ENCODE results near the gene KIF1C.

KIF1C gene
- 63.1 to 153 (median 118) reads per million in 4 experiments for total RNA-seq

DNA sequence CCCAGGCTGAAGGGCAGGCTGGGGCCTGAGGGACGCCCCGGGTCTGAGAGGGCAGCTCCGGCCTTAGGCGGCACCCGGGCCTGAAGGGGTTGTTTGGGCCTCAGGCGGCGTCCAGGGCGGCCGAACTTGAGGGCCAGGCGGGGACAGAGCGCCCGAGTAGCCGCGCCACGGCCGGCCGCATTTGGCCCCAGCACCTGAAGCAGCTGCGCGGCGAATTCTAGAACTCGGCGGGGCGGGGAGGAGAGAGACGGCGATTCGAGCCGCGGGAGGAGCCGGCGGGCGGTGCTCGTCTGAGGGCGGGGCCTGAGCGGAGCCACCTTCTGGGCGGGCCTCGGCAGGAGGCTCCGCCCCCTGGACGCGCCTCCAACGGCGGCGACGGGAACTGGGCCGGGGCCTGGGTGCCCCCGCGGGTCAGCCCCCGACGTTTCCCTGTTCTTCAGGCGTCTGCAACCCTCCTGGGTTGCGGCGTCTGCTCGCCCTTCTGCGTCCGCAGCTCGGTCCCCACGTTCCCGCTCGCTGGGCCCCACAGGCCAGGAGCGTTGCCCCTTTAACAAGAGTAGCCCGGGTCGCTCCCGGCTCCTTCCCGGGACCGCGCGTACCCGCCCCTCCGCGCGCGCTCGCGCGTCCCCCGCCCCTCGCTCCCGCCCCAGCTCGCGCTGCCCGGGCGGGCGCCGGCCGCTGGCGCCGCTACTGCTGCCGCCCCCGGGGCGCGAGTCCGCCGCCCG is at the start of gene KIF1C, which contains the start of gene INCA1:
KIF1C (plus strand) TSS at position 649 of the 725 bp plus-strand sequence. CDS start 2,297 bp downstream, outside the sequence.
INCA1 (minus strand) TSS at position 221 of the 725 bp plus-strand sequence. CDS start 3,085 bp downstream, outside the sequence.
- DNase-seq = peak; percentile 80

DNA sequence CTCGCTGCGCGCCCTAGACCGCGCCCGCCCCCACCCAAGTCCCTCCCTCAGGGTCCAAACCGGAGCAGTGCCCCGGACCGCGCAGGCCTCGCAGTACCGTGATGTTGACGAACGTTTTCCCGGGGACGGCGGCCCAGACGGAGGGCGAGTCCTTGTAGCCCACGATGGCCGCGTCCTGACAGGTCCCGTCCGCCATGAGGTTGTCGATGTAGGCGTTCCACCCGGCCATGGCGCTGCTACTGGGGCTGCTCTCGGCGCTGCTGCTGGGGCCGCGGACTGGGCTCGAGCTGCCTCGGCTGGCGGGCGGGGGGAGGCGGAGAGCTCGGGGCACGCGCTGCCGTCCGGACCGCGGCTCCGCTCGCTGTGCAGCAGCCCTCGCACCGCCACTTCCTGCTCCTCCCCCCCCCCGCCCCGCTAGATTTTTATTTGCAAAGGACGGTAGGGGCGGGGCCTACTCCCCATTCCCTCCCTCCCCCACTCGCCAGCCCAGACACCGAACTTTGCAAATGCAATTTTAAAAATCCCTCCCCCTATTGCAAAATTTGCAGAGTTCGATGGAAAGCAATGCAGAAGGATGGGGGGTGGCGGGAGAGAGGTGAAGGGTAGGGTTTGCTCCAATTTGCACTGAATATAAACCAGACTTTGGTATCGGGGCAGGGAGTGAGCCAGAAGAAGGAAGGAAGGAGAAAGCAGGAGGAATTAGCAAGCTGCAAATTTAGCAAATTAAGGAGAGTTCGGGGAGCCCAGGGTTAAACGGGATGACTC is 49.4 kb upstream of the KIF1C start, which contains the start of gene PFN1:
PFN1 (minus strand) TSS at position 365 of the 765 bp plus-strand sequence; CDS start at position 229, 136 bp downstream.
- DNase-seq = peak; percentile 78

DNA sequence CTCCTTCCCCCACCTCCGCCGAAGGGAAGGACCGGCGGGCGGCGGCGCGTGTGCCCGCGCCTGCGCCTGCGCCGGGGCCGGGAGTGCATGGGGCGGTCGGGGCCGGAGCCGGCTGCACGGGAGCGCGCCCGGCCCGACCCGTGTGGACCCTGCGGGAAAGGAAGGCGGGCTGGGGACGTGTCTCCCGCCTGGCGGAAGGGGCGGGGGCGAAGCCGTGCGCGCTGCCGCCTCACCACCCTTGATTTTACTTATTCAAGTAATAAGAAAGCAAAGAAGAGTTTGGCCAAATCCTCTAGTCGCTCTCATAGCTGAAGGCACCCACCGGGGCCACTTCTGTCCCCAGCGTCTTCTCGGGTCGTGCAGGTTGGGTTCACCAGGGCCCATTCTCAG is 48.8 kb upstream of the KIF1C start:
- DNase-seq = peak; percentile 58

DNA sequence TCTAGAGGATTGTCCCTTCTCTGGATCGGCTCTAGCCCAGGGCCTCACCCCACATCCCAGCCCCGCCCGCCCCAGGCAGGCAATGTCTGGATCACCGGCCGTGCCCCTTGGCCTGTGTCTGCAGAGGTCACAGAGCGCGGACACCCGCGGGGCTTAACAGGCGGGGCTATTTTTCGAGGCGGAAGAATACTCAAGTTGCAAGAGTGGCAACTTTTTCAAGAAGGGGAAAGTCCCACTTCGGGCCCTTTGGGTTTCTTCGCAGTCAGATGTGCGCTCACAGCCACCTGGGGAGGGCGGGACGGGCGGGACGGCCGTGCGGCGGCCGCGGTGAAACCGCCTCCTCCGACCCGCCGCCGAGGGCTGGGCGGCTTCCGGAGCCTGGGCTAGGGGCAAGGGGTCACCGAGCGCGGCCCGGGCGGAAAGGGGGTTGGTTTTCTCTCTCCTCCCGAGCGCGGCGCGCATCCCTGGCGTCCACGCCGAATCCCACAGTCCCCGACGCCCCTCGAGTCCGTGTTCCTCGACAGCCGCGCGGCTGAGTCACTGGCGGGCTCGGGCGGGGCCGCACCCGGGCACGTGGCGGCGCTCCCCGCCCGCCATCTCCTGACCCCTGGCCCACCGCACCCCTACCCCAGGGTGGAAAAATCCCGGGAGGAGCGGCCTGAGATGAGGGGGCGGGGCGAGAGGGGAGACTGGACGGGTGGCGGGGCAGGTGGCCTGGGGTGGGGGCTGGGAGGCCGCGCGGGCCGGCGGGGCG is 48.3 kb upstream of the KIF1C start:
- DNase-seq = peak; percentile 60

DNA sequence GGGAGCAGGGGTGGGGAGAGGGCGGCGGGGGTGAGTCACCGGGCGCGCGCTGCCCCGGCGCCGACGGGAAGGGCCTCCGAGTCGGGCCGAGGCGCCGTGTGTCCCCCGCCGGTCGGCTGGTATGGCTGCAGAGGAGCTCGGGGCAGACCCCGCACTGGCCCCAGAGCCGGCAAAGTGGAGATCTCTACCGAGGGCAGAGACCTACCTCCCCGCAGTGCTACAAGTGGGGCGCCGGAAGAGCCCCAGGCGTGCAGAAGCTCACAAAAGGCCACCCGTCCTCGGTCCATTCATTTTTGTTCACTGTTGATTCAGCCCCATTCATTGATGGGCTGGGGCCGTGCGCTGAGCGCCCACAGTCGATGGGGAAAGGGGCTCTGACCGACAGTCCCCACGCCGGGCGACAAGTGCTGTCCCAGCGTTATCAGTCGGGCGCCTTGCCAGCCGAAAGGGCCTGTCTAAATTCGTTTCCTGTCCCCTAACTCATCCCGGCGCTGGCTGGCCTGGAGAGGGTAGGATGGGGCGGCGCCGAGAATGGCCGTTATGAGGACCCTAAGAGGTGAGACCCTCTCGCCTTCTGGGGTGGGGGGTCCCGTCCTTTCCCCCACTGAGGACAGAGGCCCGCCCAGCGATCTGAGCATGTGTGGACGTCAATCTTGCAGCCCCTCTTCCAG is 47.5 kb upstream of the KIF1C start:
- DNase-seq = peak; percentile 12

DNA sequence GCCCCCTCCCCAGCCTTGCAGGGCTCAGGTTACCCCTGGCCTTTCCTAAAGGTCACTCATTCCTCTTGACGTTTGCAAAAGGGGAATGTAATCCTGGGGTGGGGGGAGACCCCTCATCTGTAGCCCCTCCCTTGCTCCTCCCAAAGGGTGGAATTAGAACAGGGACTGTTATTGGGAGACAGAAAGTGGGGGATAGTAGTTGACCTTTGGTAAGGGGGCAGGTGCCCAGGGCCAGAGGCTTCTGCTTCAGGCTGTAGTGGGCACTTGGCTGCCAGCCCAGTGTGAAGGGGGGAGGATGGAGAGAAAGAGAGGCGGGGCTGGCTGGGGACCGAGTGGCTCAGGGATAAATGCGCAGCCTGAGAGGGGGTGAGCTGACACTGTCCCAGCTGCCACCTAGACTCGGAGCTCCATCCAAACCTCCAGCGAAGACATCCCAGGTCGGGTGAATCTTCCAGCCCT is 47.0 kb upstream of the KIF1C start, which contains the start of gene ENO3:
ENO3 (plus strand) TSS at position 374 of the 459 bp plus-strand sequence. CDS start 711 bp downstream, outside the sequence.
- no peak for DNase-seq

DNA sequence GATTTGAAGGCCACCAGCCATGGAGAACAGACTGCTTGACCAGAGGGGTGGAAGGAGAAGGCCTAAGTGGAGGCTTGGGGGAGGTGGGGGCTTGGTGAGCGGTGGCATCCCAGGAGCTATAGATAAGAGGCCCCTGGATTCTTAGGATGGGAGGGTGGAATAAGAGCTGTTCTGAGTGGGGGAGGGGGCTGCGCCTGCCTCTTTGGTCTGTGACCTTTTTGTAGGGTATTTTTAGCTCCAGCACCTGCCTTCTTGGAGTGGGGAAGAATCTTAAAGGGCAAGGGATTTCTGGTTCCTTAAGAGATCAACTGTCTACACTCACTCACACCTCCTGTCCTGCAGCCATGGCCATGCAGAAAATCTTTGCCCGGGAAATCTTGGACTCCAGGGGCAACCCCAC is 46.3 kb upstream of the KIF1C start:
- no peak for DNase-seq

DNA sequence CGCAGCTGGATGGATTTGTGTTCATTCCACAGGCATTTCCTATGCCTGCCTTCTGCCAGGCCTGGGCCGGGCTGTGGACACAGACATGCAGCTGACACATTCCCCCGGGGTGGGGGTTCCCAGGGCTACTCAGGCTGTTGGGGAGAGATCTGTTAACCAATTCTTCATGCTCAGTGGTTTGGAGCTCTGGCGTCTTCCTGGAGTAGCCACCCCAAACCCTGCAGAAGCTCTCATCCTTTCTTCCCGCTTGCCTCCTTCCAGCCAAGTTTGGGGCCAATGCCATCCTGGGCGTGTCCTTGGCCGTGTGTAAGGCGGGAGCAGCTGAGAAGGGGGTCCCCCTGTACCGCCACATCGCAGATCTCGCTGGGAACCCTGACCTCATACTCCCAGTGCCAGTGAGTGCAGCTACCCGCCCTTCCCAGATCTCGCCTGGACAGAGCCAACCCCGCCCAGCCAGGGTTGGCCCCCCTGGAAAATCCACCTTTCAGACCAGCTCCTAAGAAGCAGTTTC is 44.2 kb upstream of the KIF1C start:
- no peak for DNase-seq

DNA sequence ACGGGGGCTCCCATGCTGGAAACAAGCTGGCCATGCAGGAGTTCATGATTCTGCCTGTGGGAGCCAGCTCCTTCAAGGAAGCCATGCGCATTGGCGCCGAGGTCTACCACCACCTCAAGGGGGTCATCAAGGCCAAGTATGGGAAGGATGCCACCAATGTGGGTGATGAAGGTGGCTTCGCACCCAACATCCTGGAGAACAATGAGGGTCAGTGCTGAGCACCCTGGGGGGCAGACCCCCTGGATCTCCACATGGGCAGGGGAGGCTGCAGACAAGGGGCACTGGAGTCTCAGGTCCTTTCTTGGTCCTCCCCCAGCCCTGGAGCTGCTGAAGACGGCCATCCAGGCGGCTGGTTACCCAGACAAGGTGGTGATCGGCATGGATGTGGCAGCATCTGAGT is 42.7 kb upstream of the KIF1C start:
- no peak for DNase-seq

DNA sequence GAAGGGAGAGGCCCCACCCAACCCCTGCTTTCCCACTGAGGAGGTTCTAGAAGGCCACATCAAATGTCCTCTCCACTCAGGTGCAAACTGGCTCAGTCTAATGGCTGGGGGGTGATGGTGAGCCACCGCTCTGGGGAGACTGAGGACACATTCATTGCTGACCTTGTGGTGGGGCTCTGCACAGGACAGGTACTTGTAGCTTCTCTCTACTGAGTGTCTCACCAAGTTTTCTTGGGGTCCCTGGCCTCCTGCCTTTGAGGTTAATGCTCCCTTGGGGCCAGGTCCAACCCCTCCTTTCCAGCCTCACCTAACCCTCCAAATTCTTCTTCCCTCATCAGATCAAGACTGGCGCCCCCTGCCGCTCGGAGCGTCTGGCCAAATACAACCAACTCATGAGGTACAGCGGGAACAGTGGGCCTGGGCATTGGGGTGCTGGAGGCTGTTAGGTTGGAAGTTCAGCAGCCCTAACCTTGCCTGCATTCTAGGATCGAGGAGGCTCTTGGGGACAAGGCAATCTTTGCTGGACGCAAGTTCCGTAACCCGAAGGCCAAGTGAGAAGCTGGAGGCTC is 41.2 kb upstream of the KIF1C start:
- peak; percentile 21 for DNase-seq

DNA sequence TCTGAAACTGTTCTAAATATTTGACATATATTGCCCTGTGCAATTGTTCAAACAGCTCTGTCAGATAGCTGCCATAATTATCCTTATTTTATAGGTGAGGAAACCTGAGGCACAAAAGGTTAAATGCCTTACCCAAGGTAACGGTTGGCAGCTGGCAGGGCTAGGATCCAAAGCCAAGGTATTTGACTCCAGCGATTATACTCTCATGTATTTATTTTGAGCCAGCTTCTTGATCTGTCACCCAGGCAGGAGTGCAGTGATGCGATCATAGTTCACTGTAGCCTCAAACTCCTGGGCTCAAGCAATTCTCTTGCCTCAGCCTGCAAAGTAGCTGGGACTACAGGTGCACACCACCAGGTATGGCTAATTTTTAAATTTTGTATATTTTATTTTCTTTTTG is 39.6 kb upstream of the KIF1C start:
- no peak for DNase-seq

DNA sequence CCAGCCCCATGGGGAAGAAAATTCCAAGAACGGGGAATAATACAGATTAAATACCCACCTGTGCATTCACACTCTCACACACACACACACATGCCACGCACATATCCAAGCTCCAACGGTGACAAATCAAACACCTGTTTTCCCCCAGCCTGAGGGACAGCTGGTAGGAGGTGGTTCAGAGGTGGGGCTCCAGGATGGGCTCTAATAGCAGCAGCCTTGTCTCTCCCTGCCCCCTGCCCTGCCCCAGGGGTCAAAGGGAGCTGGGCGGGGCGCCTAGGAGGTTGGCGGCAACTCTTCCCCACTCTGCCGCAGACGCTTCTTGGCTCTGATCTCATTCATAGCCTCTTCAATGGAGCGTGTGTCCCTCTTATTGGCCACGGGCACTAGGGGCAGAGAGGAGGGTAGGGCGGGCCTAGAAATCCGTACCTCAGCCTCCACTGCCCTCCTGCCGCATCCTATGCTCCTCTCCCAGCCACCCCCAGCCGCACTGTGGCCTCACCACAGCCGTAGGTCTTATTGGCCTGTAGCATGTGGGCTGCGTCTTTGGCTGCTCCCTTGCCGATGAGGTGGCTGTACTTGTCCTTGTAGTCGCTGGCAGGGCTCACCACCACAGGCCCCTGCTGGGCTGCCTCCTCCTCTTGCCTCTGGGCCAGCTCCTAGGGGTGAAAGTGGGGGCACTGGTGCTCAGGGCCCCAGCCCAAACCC is 38.3 kb upstream of the KIF1C start:
- no peak for DNase-seq

DNA sequence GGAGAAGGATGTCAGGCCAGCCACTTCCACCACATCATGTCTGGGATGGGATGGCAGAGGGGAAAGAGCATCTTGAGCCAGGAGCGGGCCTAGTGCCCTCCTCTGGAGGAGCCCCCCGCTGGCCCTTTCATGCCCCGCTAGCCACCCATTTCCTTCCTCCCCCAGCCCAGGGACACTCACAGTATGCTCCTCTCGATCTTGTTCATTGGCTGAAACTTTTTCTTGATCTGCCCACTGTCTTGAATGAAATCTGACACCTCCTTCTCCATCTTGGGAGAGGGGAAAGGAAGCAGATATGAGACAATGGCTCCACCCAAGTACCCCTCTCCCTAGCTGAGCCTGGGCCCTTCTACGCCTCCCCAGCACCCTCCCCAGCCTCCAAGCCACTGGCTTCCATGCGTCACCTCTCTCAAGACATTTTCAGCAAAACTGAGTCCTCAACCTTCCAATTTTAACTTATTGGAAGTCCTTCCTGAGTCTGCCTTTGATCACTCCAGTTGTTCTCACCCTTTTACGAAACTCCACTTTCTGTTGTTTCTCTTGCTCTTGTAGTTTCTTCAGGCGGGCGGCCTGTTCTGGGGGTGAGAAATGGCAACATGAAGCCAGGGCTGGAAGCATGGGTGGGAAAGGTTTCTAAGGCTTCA is 37.3 kb upstream of the KIF1C start:
- DNase-seq = no peak

DNA sequence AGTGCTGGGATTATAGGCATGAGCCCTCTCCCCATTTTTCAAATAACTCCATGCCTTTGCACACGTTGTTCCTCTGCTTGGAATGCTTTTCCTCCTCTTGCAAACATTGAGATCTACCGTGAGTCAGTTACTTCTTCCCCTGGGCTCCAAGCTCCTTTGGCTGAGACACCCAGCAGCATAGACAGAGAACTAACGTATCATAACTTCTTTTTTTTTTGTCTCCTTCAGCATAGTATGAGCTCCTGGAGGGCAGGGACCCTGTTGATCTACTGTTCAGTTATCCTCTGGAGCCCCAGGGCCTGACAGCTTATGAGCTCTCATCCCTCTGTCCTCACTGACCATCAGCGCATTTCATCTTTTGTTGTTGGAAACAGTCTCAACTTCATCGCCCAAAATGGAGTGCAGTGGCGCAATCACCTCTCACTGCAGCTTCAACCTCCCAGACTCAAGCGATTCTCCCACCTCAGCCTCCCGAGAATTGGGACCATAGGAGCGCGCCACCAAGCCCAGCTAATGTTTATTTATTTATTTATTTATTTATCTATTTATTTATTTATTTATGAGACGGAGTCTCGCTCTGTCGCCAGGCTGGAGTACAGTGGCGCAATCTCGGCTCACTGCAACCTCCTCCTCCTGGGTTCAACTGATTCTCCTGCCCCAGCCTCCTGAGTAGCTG is 32.3 kb upstream of the KIF1C start:
- DNase-seq = no peak

DNA sequence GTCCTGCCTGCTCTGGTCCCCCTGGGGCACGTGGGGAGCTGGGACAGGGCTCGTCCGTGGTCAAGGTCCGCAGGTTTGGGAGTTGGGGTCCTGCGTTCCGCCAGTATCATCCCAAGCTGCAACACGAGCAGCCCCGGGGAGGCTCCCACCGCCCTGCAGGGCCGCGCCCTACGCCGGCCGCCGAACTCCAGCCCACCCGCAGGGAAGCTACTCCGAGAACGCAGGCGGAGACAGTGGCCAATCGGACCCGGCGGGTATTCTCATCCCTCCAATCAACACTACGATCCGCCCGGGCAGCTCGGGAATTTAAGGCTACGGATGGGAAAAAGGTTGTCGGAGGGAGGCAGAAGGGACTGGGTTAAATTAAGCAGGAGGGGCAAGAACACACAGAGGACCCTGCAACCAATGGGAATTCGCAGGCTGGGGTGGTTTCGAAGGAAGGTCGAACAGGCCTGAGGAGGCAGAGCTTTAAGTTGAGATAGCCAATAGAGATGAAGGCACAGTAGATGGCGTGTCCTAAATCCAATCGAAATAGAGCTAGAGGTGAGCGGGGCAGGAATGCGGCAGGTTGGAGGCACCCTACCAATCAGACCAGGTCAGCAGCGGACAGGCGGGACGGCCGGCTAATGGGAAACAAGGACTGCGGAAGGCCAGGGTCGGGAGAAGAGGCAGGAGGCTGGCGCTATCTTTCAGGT is 30.8 kb upstream of the KIF1C start:
- DNase-seq = peak; percentile 88

DNA sequence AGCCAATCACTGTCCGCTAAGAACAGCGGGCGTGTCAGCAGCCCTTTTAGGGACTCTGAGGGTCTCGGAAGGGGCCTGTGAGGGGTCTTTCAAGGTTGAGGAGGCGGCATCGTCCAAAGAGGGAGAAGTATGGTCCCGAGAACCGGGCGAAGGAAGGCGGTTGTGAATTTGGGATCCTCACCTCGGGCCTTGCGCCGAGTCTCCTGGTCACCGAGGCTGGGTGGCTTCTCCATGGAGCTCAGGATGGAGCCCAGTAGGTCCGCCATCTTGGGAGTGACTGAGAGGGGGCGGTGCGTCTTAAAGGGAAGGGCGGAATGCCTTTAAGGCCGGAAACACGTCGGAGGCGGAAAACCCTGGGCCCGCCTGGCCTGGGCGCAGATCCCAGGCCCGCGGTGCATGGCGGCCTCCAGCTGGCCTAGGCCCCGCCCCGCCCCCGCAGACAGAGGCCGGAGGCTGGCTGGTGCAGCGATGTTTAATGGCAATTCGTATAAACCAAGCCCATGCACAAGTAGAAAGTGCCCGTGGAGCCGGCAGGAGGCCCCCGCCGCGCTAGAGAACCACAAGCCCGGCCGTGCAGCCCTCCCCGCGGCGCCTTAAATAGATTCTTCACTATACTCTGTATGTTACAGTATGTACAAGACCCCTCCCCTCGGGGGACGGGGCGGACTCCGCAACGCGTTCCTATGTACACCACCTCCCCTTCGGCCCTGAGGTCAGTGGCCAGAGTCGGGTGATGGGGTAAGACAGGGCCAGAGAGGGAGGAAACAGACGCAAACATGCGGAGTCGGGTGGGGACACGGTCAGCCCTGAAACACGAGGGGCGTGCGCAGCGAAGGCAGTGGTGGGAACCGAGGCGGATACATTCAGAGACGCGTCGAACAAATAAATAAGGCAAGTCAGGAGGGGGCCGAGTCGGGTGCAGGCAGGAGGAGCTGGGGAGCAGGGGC is 29.9 kb upstream of the KIF1C start, which contains the start of gene SPAG7:
SPAG7 (minus strand) TSS at position 279 of the 947 bp plus-strand sequence; CDS start at position 266, 13 bp downstream.
- DNase-seq = peak; percentile 85

DNA sequence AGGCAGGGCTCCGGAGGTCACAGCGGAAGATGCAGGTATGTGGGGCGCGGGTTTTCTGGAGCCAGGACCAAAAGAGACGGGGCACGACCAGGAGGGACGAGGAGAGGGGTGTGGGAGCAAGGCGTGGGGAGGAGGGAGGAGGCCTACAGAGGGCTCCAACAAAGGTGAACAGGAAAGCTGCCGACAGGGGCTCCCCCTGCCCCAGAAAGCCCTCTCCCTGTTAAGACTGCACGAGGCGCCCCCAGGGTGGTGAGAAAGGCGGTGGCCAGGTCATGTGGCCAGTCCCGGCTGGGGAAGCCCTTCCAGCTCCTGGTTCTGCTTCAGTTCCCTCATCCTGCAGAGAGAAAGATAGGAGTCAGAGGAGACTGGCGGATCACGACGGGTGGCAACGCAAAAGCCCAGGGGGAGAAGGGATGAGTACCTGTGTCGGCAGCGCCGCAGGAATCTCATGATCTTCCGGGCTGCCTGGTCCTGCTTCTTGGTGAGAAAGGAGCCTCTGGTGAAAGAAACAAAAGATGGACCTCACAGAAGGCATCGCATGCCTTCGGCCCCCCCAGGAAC is 29.2 kb upstream of the KIF1C start:
- DNase-seq = no peak

All from effector CD8-positive, alpha-beta T cell (primary cell).